Epithelial cell of proximal tubule (primary cell): ENCODE measurements around the gene SH3PXD2A. TPM values are rescaled to one million over a fixed set of nuclear protein-coding genes. Genes with fewer than 3 reads are reported as not detected.
A peak's percentile ranks its signal among the peaks of the same experiment; 100 is the strongest.

Experiments
- DNase-seq: peaks from one replicate; pipeline ENCODE4 v3.0.0-alpha.2; 2011; ENCODE audit warnings: low read depth
- H3K4me3 ChIP-seq: 2 replicates; pipeline ENCODE4 v1.5.1; 2011; ENCODE audit warnings: low read depth, mild to moderate bottlenecking, low read length
- CTCF ChIP-seq: conservative IDR thresholded peaks from 2 replicates; pipeline ENCODE4 v1.5.1; 2012; ENCODE audit warnings: low read depth, mild to moderate bottlenecking, low read length
- total RNA-seq: library from RNA; depleted of rRNA; stranded (reverse); fragments of >200 nt; gene quantifications from 2 replicates; pipeline ENCODE4 v1.2.3, GENCODE V29; 2015

SH3PXD2A gene
- total RNA-seq, 1 donor from 2014 or later, result 5.8 TPM

DNA sequence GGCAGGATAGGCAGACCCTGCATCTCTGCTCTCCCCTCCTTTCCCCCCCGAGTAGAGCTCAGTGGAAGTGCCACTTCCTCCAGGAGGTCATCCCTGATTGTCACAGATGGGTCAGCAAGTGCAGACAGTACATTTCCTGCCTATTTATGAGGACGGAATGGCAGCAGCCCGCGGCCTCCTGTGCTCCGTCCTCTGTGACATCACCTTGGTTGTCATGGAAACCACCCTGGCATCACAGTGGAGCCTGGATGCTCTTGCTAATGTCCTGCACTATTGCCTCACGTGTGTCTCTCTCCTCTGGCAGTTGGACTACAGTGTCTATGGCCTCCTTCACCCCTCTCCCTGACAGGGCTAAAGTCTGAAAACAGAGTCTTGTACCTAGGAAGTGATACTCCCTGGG lies 148.6 kb downstream of the SH3PXD2A start:
- no peak overlapping the region for H3K4me3 ChIP-seq
- no peak for TF ChIP-seq CTCF
- DNase-seq, result no peak

DNA sequence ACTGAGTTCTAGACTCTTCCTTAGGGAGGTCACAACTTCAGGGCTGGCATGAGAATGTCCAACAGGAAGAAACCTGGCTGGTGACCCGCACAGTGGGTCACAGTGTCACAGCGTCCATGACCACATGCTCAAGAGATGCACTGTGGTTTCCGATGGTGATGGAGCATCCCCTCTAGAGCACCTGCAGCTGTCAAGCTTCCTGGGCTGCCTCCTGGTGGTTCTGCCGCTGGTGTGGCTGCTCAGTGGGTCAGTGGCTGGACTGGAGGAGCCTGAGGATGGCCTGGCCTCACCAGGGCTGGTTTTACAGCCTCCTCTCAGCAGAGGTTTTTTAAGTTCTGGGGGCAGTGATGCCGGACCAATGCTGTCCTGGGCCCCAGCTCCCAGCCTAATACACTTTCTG lies 149.3 kb downstream of the SH3PXD2A start:
- no peak for DNase-seq
- no peak overlapping the region for H3K4me3 ChIP-seq
- no peak for TF ChIP-seq CTCF

GRCh38 chr10:103703941-103704919 lies 151.1 kb downstream of the SH3PXD2A start:
- DNase-seq, result no peak
- H3K4me3 ChIP-seq, result no peak overlapping the region
- TF ChIP-seq CTCF, result no peak

DNA sequence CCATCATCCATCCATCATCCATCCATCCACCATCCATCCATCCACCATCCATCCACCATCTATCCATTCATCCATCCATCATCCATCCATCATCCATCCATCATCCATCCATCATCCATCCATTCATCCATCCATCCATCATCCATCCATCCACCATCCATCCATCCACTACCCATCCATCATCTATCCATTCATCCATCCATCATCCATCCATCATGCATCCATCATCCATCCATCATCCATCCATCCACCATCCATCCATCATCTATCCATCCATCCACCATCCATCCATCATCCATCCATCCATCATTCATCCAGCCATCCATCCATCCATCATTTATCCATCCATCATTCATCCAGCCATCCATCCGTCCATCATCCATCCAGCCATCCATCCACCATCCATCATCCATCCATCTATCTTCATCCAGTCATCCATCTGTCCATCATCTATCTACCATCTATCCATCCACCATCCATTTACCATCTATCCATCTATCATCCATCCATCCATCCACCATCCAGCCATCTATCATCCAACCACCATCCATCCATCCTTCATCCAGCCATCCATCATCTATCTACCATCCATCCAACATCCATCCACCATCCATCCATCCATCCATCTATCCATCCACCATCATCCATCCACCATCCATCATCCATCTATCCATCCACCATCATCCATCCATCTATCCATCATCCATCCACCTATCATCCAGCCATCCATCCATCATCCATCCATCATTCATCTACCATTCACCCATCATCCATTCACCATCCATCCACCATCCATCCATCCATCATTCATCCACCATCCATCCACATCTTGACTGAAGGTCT lies 153.8 kb downstream of the SH3PXD2A start:
- no peak for DNase-seq
- no peak for TF ChIP-seq CTCF
- no peak overlapping the region for H3K4me3 ChIP-seq

DNA sequence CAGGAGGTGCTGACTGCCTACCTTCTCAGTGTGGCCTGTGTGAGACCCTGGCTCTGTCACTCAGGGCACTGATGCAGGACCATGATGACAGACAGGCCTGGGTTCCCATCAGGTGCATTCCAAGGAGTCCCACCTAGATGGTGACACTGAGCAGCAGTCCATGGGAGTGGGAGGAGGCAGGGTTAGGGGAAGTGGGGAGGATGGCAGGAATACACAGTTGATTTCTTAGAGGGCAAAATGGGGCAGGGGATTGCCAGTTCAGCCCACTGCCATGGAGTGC lies 155.0 kb downstream of the SH3PXD2A start:
- TF ChIP-seq CTCF, result no peak
- DNase-seq, result no peak
- no peak overlapping the region for H3K4me3 ChIP-seq

DNA sequence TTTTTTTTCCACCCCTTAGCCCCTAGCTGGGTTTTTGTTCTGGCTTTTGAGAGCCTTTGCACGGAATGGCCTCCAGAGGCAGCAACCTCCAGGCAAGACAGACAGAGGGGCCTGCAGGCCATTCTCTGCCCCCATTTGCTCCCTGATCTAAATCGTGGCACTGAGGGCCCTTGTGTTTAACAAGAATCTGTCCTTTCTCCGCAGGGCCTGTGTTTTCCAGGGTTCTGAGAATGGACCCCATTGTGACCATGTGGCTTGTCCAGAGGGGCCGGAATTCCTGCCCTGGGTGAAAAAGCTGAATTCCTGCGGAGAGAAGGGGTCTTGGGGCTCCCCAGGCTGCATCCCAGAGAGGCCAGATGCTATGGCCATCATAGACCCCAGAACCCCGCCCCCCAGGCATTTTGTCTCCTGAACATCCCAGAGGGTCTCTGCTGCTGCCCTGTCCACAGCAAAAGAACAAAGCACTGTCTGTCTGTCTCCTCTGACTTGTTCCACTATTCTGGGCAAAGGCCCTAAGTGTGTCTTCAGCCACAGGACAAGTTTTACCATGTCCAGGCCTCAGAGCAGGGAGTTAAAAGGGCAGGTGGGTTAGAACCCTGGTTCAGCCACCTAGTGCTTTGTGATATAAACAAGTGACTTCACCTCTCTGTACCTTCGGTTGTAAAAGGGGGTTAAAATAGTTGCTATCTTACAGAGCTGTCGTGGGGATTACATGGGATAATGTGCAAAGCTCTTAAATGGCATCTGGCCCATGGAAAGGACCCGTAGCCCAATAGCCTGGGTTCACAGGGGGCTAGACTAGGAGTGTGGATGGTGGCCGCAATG lies 155.6 kb downstream of the SH3PXD2A start:
- DNase-seq, result no peak
- H3K4me3 ChIP-seq, result no peak overlapping the region

More for the DNA sequence above, 155.6 kb downstream of the SH3PXD2A start:
- TF ChIP-seq CTCF, result peak; percentile 17
